GM12878 (cell line): ENCODE data around the gene SMARCA4. TPM values are rescaled to one million over a fixed set of nuclear protein-coding genes. Genes with fewer than 3 reads are reported as not detected.
A peak's percentile ranks its signal among the peaks of the same experiment; 100 is the strongest.

ENCODE experiments used
- ATAC-seq: fragments of 200-7000 bp; cut with Tn5 transposase; 3 replicates; pipeline ENCODE4 v1.9.1; 2020; ENCODE audit warnings: mild to moderate bottlenecking, moderate library complexity
- BruUV-seq: library from RNA; stranded (reverse); fragments of 400-500 nt; replicated peaks from 2 replicates; lab custom pipeline; 2021; lab: Mats Ljungman, UMichigan
- CTCF ChIA-PET: fragments of 300-600 bp; sonication (Branson Sonifier 250); formaldehyde crosslinking; extraction: SDS; loops from one replicate; lab custom pipeline; 2021; ENCODE audit warnings: inconsistent platforms; lab: Yijun Ruan, JAX
- POLR2A ChIA-PET: fragments of 350-600 bp; formaldehyde crosslinking; extraction: SDS; loops from one replicate; lab custom pipeline; 2021; ENCODE audit warnings: inconsistent platforms; lab: Charles Lee
- RAD21 ChIA-PET: fragments of 300-600 bp; sonication (Branson Sonifier 250); formaldehyde crosslinking; loops from one replicate; lab custom pipeline; 2023; ENCODE audit warnings: antibody characterized with exemption; ENCODE audit not compliant: unreplicated experiment; lab: Charles Lee
- SMC1A ChIA-PET: fragments of 300-600 bp; sonication (Branson Sonifier 250); formaldehyde crosslinking; loops from one replicate; lab custom pipeline; 2023; ENCODE audit not compliant: unreplicated experiment, uncharacterized antibody; lab: Charles Lee
- DNase-seq: peaks from one replicate; pipeline ENCODE4 v3.0.0-alpha.2; 2011; ENCODE audit warnings: low read depth, low spot score
- FAIRE-seq: peaks from 3 replicates; lab custom pipeline; 2011; peaks lifted over from hg19 to GRCh38; lab: Jason Lieb, UNC
- H2AFZ ChIP-seq: 2 replicates; pipeline ENCODE4 v1.6.0; 2011; ENCODE audit warnings: low read depth, low read length, control low read depth; ENCODE audit not compliant: control insufficient read depth
- H3K27ac ChIP-seq: 2 replicates; pipeline ENCODE4 v1.5.1; 2011; ENCODE audit warnings: control low read depth; ENCODE audit not compliant: control insufficient read depth, insufficient read depth
- H3K27me3 ChIP-seq, 2 experiments: replicated peaks in 1 of 2; 2 replicates each; pipeline versions ENCODE4 v1.6.0 to v1.6.1; 2011; ENCODE audit warnings: low read length in 1 of 2; ENCODE audit not compliant: control insufficient read depth in 2 of 2, insufficient read depth in 2 of 2
- H3K36me3 ChIP-seq, 2 experiments: 2 replicates each; pipeline ENCODE4 v1.5.1; 2011; ENCODE audit warnings: low read length in 1 of 2; ENCODE audit not compliant: control insufficient read depth in 2 of 2, insufficient read depth in 2 of 2
- H3K4me1 ChIP-seq: 2 replicates; pipeline ENCODE4 v1.6.1; 2011; ENCODE audit warnings: mild to moderate bottlenecking, low read length, moderate library complexity, mixed read lengths; ENCODE audit not compliant: control insufficient read depth, insufficient read depth
- H3K4me2 ChIP-seq: 2 replicates; pipeline ENCODE4 v1.6.0; 2011; ENCODE audit warnings: control low read depth; ENCODE audit not compliant: control insufficient read depth, insufficient read depth
- H3K4me3 ChIP-seq: fragments of 200-600 bp; sonication (generic); 2 replicates; pipeline ENCODE4 v1.5.1; 2016
- H3K79me2 ChIP-seq: 2 replicates; pipeline ENCODE4 v1.6.0; 2011; ENCODE audit warnings: low read length; ENCODE audit not compliant: control insufficient read depth, insufficient read depth
- H3K9ac ChIP-seq: 2 replicates; pipeline ENCODE4 v1.8.0; 2011; ENCODE audit warnings: low read length, control low read depth, mixed read lengths; ENCODE audit not compliant: control insufficient read depth, insufficient read depth
- H3K9me3 ChIP-seq: replicated peaks from 3 replicates; pipeline ENCODE4 v1.5.1; 2011; ENCODE audit warnings: mild to moderate bottlenecking, low read length; ENCODE audit not compliant: control insufficient read depth, insufficient read depth
- H4K20me1 ChIP-seq: 2 replicates; pipeline ENCODE4 v1.6.0; 2011; ENCODE audit not compliant: control insufficient read depth, insufficient read depth
- BHLHE40 ChIP-seq, 2 experiments: fragments of 450-650 bp in 1 of 2; IDR thresholded peaks; 2 replicates each; pipeline ENCODE4 v1.6.1; 2011 to 2017; ENCODE audit warnings: low read depth in 2 of 2, borderline replicate concordance in 1 of 2, improper control_type of control experiment in 1 of 2, low read length in 1 of 2, mild to moderate bottlenecking in 1 of 2
- FOS ChIP-seq: IDR thresholded peaks from 3 replicates; pipeline ENCODE4 v1.6.1; 2011; ENCODE audit warnings: borderline replicate concordance; ENCODE audit not compliant: insufficient read length; ENCODE audit errors: extremely low read depth
- IKZF2 ChIP-seq, 2 experiments: fragments of 450-650 bp; IDR thresholded peaks; 2 replicates each; pipeline ENCODE4 v1.6.1; 2017; ENCODE audit warnings: mild to moderate bottlenecking in 2 of 2, moderate library complexity in 2 of 2
- NFXL1 ChIP-seq: fragments of 450-650 bp; IDR thresholded peaks from 2 replicates; pipeline ENCODE4 v1.6.1; 2017; ENCODE audit warnings: antibody characterized with exemption, mild to moderate bottlenecking, borderline replicate concordance
- NFYB ChIP-seq: IDR thresholded peaks from 2 replicates; pipeline ENCODE4 v1.6.1; 2011; ENCODE audit warnings: low read depth, mild to moderate bottlenecking, low read length, improper control_type of control experiment, moderate library complexity; ENCODE audit not compliant: insufficient read depth
- NR2C2 ChIP-seq: IDR thresholded peaks from 2 replicates; pipeline ENCODE4 v1.6.1; 2011; ENCODE audit warnings: borderline replicate concordance, low read depth; ENCODE audit not compliant: control insufficient read depth, insufficient read length
- POLR2A ChIP-seq: IDR thresholded peaks from 2 replicates; pipeline ENCODE4 v1.6.1; 2011; ENCODE audit warnings: low read depth, mild to moderate bottlenecking, low read length
- RBBP5 ChIP-seq: fragments of 200-600 bp; sonication (generic); conservative IDR thresholded peaks from 2 replicates; pipeline ENCODE4 v1.6.1; 2016
- SIX5 ChIP-seq: IDR thresholded peaks from 2 replicates; pipeline ENCODE4 v1.6.1; 2011; ENCODE audit warnings: mild to moderate bottlenecking, low read depth, low read length, moderate library complexity; ENCODE audit not compliant: severe bottlenecking
- SMARCA5 ChIP-seq: fragments of 450-650 bp; IDR thresholded peaks from 2 replicates; pipeline ENCODE4 v1.6.1; 2017; ENCODE audit warnings: mild to moderate bottlenecking
- SUZ12 ChIP-seq: fragments of 200-600 bp; sonication (generic); IDR thresholded peaks from one replicate; pipeline ENCODE4 v1.6.1; 2018; ENCODE audit warnings: antibody characterized with exemption, mild to moderate bottlenecking; ENCODE audit not compliant: unreplicated experiment
- WGBS: methylation state at CpG from one replicate; pipeline ENCODE4 v1.1.6; 2016; ENCODE audit warnings: low lambda C conversion rate; ENCODE audit not compliant: insufficient replicate concordance, insufficient coverage; ENCODE audit errors: missing lambda C conversion rate; 5-methylcytosine and 5-hydroxymethylcytosine counted together
- in situ Hi-C: fragments of 300-500 bp; cut with MboI; formaldehyde crosslinking; loops from 9 replicates; pipeline ENCODE4 v1.14.3; 2018; ENCODE audit warnings: mixed read lengths
- intact Hi-C: fragments of 100-400 bp; cut with micrococcal nuclease; formaldehyde crosslinking; loops from one replicate; pipeline ENCODE4 v1.14.2; 2022; ENCODE audit not compliant: unreplicated experiment
- polyA plus RNA-seq, 11 experiments: library from polyadenylated mRNA; depleted of rRNA in 4 of 11; unstranded in 6 of 11; stranded (reverse) in 5 of 11; fragments of >200 nt; fragmentation: Nextera tagmentation in 4 of 11; fragmentation: Illumina TruSeq in 1 of 11; extraction: Ambion mirVana in 4 of 11; extraction: Trizol in 1 of 11; gene quantifications; 1 replicate in 1 of 11; 2 replicates in 10 of 11; pipeline versions ENCODE4 v1.2.1 to v1.2.3, GENCODE V29; 2011 to 2016; ENCODE audit warnings: inconsistent platforms in 2 of 11, missing spikeins in 2 of 11, low read depth in 1 of 11
- total RNA-seq, 4 experiments: library from RNA; depleted of rRNA in 3 of 4; stranded (reverse); fragments of >200 nt in 3 of 4; fragmentation: Illumina TruSeq in 1 of 4; extraction: Trizol in 1 of 4; gene quantifications; 2 replicates each; pipeline versions ENCODE4 v1.2.1 to v1.2.3, GENCODE V29; 2013 to 2021
- TF ChIP-seq, protein P1 (sequence below): fragments of 450-650 bp; IDR thresholded peaks from 2 replicates; pipeline ENCODE4 v1.6.1; 2017; ENCODE audit warnings: mild to moderate bottlenecking, moderate library complexity

SMARCA4 gene
- total and polyA plus RNA-seq, 10 of the 15 experiments (the other 5 are each of a cell fraction or from before 2014, with no cell fraction given) = 22.4 to 175 (median 57.4) TPM

DNA sequence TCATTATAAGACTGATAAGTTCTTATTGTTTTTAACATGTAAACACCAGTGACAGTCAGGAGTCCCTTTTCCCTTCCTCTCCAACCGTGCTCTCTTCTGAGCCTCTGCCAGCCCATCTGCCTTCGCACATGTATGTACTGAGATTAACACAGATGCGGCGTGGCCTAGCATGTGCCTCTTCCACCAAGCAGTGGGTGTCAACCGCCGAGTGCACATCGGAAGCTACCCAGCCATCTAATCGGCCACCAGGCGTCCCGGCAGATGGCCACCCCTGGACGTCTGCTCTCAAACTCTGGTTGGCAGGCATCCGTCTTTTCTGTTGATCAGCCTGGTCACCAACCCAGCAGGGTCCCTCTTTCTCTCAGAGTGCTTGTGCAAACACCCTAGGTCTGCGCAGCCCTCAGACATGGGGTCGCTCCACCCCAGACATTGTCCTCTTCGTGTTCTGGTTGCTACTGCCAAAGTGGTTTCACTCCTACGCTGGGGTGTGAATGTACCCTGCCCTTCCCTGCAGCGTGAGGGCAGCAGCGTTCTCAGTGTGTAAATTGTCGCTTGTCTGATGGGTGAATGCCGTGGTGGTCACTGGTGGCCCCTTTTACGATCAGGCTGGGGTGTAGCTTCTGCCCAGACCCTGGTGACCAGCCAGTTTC lies 70.7 kb downstream of the SMARCA4 start:
- POLR2A ChIA-PET = interaction anchor here (0.6 kb wide), 1 partner anchor 83 kb away, joined by 3 read pairs; no protein-coding TSS in a partner anchor
- intact Hi-C loops = no loop called here
- TSS peak; percentile 21 for BruUV-seq
- CTCF ChIA-PET = interaction anchor here (0.8 to 2.0 kb wide), 2 partner anchors 93 to 95 kb away, joined by 3 to 5 read pairs; no protein-coding TSS in a partner anchor
- FAIRE-seq = no peak
- no peak for DNase-seq
- RAD21 ChIA-PET = interaction anchor here (0.5 kb wide), 1 partner anchor 92 kb away, joined by 3 read pairs; no protein-coding TSS in a partner anchor
- H3K27me3 ChIP-seq = no peaks in the 10 kb centered on the region
- TF ChIP-seq POLR2A (0 out of 2 replicates have a peak, but pooled peaks have one; percentile 21), BHLHE40 (IDR thresholded peaks at IDR 0.05; ENCODE audit: borderline replicate concordance in 1 of 2, low read depth in 2 of 2, low read length in 1 of 2) (no peak)
- peaks cover 4% of the 10 kb centered on the region; the same call in 1 of the 2 replicates for H3K4me1 ChIP-seq
- no peak overlapping the region for H3K9ac ChIP-seq
- no peak overlapping the region for H3K27ac ChIP-seq
- no peaks in the 10 kb centered on the region for H3K9me3 ChIP-seq
- peaks cover 37 to 62% of the 10 kb centered on the region in 2 experiments for H3K36me3 ChIP-seq
- H3K79me2 ChIP-seq = no peaks in the 10 kb centered on the region
- no peaks in the 10 kb centered on the region for H4K20me1 ChIP-seq
- SMC1A ChIA-PET = no interaction called here
- H3K4me2 ChIP-seq = no peak overlapping the region
- in situ Hi-C loops = no loop called here
- ATAC-seq = no peak
- WGBS = 94% methylated on average over 21 of the region's 21 CpGs
- no peak overlapping the region for H2AFZ ChIP-seq
- no peak overlapping the region for H3K4me3 ChIP-seq

DNA sequence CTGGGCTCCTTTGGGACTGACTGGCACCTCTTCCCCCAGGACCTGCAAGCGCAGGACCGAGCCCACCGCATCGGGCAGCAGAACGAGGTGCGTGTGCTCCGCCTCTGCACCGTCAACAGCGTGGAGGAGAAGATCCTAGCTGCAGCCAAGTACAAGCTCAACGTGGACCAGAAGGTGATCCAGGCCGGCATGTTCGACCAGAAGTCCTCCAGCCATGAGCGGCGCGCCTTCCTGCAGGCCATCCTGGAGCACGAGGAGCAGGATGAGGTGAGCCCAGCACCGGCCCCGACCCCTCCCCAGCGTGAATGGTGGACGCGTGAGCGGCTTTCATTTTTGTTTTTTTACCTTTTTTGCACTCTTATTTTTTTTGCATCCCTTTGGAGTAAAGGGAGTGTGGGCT lies 72.4 kb downstream of the SMARCA4 start:
- SMC1A ChIA-PET = interaction anchor here (0.6 kb wide), 1 partner anchor 93 kb away, joined by 4 read pairs; no protein-coding TSS in a partner anchor
- Histone ChIP-seq H3K79me2 (no peaks in the 10 kb centered on the region), H3K4me3 (no peak overlapping the region), H2AFZ (no peak overlapping the region), H4K20me1 (no peaks in the 10 kb centered on the region), H3K27me3 (no peaks in the 10 kb centered on the region), H3K36me3 (peaks cover 38 to 54% of the 10 kb centered on the region in 2 experiments), H3K4me1 (peaks cover 4% of the 10 kb centered on the region; the same call in 1 of the 2 replicates), H3K9me3 (no peaks in the 10 kb centered on the region), H3K27ac (no peak overlapping the region), H3K9ac (no peak overlapping the region), H3K4me2 (no peak overlapping the region)
- no peak for ATAC-seq
- in situ Hi-C loops (no loop called here), intact Hi-C loops (no loop called here)
- CTCF ChIA-PET = interaction anchor here (0.8 to 3.5 kb wide), 3 partner anchors 94 to 170 kb away, joined by 3 to 20 read pairs (median 5); no protein-coding TSS in a partner anchor
- DNase-seq = no peak
- FAIRE-seq = no peak
- 97% methylated on average over 22 of the region's 22 CpGs for WGBS
- RAD21 ChIA-PET = interaction anchor here (0.7 kb wide), 1 partner anchor 173 kb away, joined by 3 read pairs; no protein-coding TSS in a partner anchor
- no TSS peak for BruUV-seq
- POLR2A ChIA-PET = interaction anchor here (1.1 kb wide), 1 partner anchor 145 kb away, joined by 4 read pairs; no protein-coding TSS in a partner anchor
- TF ChIP-seq NFYB (no peak), NFXL1 (no peak), IKZF2 (IDR thresholded peaks at IDR 0.05) (no peak), NR2C2 (no peak), BHLHE40 (IDR thresholded peaks at IDR 0.05; ENCODE audit: borderline replicate concordance in 1 of 2, low read depth in 2 of 2, low read length in 1 of 2) (no peak), SMARCA5 (no peak), FOS (no peak), RBBP5 (no peak), SUZ12 (no peak), SIX5 (no peak)
- TF ChIP-seq, protein P1, sequence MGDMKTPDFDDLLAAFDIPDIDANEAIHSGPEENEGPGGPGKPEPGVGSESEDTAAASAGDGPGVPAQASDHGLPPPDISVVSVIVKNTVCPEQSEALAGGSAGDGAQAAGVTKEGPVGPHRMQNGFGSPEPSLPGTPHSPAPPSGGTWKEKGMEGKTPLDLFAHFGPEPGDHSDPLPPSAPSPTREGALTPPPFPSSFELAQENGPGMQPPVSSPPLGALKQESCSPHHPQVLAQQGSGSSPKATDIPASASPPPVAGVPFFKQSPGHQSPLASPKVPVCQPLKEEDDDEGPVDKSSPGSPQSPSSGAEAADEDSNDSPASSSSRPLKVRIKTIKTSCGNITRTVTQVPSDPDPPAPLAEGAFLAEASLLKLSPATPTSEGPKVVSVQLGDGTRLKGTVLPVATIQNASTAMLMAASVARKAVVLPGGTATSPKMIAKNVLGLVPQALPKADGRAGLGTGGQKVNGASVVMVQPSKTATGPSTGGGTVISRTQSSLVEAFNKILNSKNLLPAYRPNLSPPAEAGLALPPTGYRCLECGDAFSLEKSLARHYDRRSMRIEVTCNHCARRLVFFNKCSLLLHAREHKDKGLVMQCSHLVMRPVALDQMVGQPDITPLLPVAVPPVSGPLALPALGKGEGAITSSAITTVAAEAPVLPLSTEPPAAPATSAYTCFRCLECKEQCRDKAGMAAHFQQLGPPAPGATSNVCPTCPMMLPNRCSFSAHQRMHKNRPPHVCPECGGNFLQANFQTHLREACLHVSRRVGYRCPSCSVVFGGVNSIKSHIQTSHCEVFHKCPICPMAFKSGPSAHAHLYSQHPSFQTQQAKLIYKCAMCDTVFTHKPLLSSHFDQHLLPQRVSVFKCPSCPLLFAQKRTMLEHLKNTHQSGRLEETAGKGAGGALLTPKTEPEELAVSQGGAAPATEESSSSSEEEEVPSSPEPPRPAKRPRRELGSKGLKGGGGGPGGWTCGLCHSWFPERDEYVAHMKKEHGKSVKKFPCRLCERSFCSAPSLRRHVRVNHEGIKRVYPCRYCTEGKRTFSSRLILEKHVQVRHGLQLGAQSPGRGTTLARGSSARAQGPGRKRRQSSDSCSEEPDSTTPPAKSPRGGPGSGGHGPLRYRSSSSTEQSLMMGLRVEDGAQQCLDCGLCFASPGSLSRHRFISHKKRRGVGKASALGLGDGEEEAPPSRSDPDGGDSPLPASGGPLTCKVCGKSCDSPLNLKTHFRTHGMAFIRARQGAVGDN = no peak
